Mononuclear cell (primary cell): Measurements from ENCODE around the gene STAB1. TPM values are rescaled to one million over a fixed set of nuclear protein-coding genes. Genes with fewer than 3 reads are reported as not detected.

ENCODE experiments used
- H3K27me3 ChIP-seq: 2 replicates; pipeline ENCODE4 v1.6.0; 2011; ENCODE audit warnings: low read length, control low read depth; ENCODE audit not compliant: insufficient read depth
- H3K4me1 ChIP-seq: 2 replicates; pipeline ENCODE4 v1.5.1; 2011; ENCODE audit warnings: mild to moderate bottlenecking, low read length, control low read depth; ENCODE audit not compliant: insufficient read depth
- H3K4me3 ChIP-seq: 2 replicates; pipeline ENCODE4 v1.5.1; 2011; ENCODE audit warnings: mild to moderate bottlenecking, low read length, moderate library complexity
- H3K9me3 ChIP-seq: 2 replicates; pipeline ENCODE4 v1.5.1; 2011; ENCODE audit warnings: low read depth, mild to moderate bottlenecking, control low read depth, low read length
- total RNA-seq: library from RNA; depleted of rRNA; stranded (reverse); fragments of >200 nt; gene quantifications from one replicate; pipeline ENCODE4 v1.2.3, GENCODE V29; 2012

Gene STAB1
- total RNA-seq, 1 donor = 42.6 TPM

- H3K27me3 ChIP-seq = no peaks in the 10 kb centered on the region
- H3K4me1 ChIP-seq = no peaks in the 10 kb centered on the region
- no peaks in the 10 kb centered on the region for H3K9me3 ChIP-seq
- no peak overlapping the region for H3K4me3 ChIP-seq
Observed at GRCh38 chr3:52558436-52558835, 63.3 kb downstream of the STAB1 start.

GRCh38 chr3:52561028-52561747 lies 66.0 kb downstream of the STAB1 start:
- Histone ChIP-seq H3K27me3 (no peaks in the 10 kb centered on the region), H3K4me1 (no peaks in the 10 kb centered on the region), H3K4me3 (no peak overlapping the region), H3K9me3 (no peaks in the 10 kb centered on the region)

- Histone ChIP-seq H3K4me1 (no peaks in the 10 kb centered on the region), H3K27me3 (no peaks in the 10 kb centered on the region), H3K9me3 (no peaks in the 10 kb centered on the region), H3K4me3 (no peak overlapping the region)
Observed at GRCh38 chr3:52563984-52564383, 68.8 kb downstream of the STAB1 start.

DNA sequence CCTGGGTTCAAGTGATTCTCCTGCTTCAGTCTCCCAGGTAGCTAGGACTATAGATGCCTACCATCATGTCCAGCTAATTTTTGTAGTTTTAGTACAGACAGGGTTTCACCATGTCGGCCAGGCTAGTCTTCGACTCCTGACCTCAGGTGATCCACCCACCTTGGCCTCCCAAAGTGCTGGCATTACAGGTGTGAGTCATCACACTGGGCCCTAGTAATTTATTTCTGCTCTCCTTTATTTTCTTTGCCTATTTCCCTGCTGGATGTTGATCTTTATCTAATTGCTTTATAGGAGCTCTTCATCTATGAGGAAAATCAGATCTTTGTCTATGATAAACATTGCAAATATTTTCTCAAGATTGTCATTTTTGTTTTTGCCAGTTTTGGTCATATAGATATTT lies 72.9 kb downstream of the STAB1 start:
- H3K4me3 ChIP-seq = no peak overlapping the region
- H3K27me3 ChIP-seq = no peaks in the 10 kb centered on the region

GRCh38 chr3:52570076-52570475 lies 74.9 kb downstream of the STAB1 start:
- no peaks in the 10 kb centered on the region for H3K4me1 ChIP-seq

More for the DNA sequence above, 72.9 kb downstream of the STAB1 start:
- Histone ChIP-seq H3K9me3 (no peaks in the 10 kb centered on the region), H3K4me1 (no peaks in the 10 kb centered on the region)

GRCh38 chr3:52572221-52572620 lies 77.1 kb downstream of the STAB1 start:
- Histone ChIP-seq H3K4me1 (no peaks in the 10 kb centered on the region), H3K4me3 (no peak overlapping the region), H3K9me3 (no peaks in the 10 kb centered on the region), H3K27me3 (no peaks in the 10 kb centered on the region)

More at GRCh38 chr3:52570076-52570475, 74.9 kb downstream of the STAB1 start:
- Histone ChIP-seq H3K4me3 (no peak overlapping the region), H3K9me3 (no peaks in the 10 kb centered on the region), H3K27me3 (no peaks in the 10 kb centered on the region)

Other genes starting within 250 kb of the STAB1 start
- 31.2 TPM for gene PPM1M, start 249.6 kb upstream of the STAB1 start, total RNA-seq
- 85.5 TPM for gene WDR82, start 216.7 kb upstream of the STAB1 start, total RNA-seq
- 13.3 TPM for gene GLYCTK, start 207.5 kb upstream of the STAB1 start, total RNA-seq
- gene DNAH1, start 179.0 kb upstream of the STAB1 start, total RNA-seq = 20.9 TPM
- gene BAP1, start 85.3 kb upstream of the STAB1 start, total RNA-seq = 58.1 TPM
- gene PHF7, start 84.7 kb upstream of the STAB1 start, total RNA-seq = 9.3 TPM
- gene SEMA3G, start 50.2 kb upstream of the STAB1 start, total RNA-seq = 0.31 TPM
- 0.31 TPM for gene TNNC1, start 41.3 kb upstream of the STAB1 start, total RNA-seq
- 75.8 TPM for gene NISCH, start 39.7 kb upstream of the STAB1 start, total RNA-seq
- gene NT5DC2, start 38.5 kb downstream of the STAB1 start, total RNA-seq = 0.73 TPM
- 1.2 TPM for gene UQCC5, start 41.3 kb downstream of the STAB1 start, total RNA-seq
- gene PBRM1, start 190.6 kb downstream of the STAB1 start, total RNA-seq = 48.7 TPM
- 110 TPM for gene GNL3, start 190.7 kb downstream of the STAB1 start, total RNA-seq
- gene GLT8D1, start 210.5 kb downstream of the STAB1 start, total RNA-seq = 7.6 TPM
- 44.7 TPM for gene SPCS1, start 210.8 kb downstream of the STAB1 start, total RNA-seq